Activated T-helper 1 cell treated with anti-CD3 and anti-CD28 coated beads, Interleukin-2, amount 50 U/mL, for 16 hours (primary cell): ENCODE data around the gene RPS27L.
A peak's percentile ranks its signal among the peaks of the same experiment; 100 is the strongest.

ENCODE experiments used
- DNase-seq, 2 donors: peaks; one replicate each; pipeline ENCODE4 v3.0.0-alpha.2; 2020; ENCODE audit warnings: low read depth in 1 of 2, low spot score in 1 of 2

The RPS27L gene

DNA sequence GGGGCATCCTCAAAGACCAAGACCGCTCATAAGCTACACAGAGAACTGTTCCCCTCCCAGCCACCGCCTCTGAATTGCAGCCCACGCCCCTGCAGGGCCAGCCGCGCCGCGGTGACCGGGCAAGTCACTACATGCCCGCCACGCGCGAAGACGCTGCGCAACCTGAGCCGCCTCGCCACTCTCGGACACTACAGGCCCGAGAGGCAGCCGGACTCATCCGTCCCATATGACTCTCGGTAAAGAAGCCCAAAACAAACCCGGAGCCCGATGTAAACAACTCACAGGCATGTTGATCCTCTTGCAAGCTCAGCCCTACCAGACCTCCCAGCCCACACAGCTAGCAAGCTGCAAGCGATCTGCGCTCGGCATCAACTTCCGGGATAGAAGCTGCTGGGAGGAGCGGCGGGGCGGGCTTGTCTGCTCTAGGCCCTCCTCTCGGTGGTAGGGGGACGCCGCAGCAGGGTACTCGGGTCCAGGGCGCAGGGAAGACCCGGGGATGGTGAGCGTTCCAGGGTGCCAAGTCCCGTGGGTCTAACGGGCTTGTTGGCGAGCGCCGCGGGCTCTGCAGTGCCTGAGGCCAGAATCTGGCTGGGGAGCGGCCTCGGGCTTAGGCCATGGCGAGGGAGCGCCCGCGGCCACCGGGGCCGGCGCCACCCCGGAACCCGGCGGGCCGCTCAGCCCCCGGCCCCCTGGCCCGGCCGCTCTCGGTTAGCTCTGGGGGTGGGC lies at the start of gene RPS27L:
RPS27L (minus strand) TSS at position 360 of the 726 bp plus-strand sequence; CDS start at position 288, 72 bp downstream.
- DNase-seq: peak; percentile 77 to 81

DNA sequence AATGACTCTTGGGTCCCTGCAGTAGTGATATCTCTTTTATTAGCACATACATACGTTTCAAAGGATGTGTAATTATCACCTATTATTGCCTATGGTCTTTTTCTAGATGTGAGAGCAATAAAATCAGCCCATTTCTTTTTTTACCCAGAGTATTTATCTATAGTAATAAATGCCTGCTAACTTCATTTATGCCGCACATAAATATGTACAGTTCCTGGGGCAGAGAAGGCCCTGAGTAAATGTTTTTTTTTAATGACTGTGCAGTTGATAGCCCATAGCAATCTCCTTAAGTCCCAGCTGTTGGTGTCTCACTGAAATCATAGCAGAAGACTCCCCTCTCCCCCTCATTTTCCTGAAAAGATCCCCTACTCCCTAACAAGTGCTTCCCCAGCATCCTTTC lies 48.8 kb upstream of the RPS27L start:
- DNase-seq: no peak

DNA sequence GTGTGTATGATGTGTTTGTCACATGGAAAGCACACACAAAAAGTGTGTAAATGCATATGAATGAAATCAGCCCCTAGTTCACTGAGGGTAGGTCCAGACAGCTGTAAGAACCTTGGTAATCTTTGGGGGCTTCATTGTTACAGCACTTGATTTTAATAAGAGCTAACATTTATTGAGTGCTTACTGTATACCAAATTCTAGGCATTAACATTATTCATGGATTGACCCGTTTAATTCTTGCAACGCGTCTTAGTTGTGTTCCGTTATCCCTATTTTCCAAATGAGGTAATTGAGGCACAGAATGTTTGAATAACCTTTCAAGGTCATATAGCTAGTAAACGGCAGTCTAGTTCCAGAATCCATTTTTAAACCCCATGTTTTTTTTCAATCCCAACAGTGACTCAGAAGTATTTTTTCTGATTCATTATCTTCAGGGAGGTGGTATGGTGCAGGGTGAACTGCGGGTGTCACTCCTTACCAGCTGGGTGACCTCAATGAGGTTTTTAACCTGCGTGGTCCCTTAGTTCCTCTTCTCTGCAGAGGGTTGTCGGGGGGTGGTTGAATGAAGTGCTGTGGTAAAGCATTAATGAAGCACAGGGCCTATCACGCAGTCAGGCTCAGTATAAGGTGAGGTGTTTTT lies 46.3 kb upstream of the RPS27L start:
- no peak for DNase-seq

DNA sequence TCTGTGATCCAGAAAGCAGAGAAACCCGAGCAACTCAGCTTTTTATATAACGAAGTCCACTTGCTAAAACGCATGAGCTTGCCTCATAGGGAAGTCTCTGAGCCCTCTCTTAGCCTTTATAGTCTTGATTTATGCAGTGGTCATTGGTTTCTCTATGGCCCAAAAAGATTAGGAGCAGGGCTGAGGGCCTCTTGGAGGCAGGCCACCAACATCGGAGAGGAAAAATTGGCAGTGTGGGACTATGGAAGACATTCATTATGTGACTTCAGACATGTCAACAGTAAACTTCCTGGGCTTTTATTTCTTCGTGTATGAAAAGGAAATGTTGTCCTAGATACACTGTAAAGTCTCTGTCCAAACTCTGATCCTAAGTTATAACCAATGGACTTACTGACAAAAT lies 45.6 kb upstream of the RPS27L start:
- DNase-seq: no peak

DNA sequence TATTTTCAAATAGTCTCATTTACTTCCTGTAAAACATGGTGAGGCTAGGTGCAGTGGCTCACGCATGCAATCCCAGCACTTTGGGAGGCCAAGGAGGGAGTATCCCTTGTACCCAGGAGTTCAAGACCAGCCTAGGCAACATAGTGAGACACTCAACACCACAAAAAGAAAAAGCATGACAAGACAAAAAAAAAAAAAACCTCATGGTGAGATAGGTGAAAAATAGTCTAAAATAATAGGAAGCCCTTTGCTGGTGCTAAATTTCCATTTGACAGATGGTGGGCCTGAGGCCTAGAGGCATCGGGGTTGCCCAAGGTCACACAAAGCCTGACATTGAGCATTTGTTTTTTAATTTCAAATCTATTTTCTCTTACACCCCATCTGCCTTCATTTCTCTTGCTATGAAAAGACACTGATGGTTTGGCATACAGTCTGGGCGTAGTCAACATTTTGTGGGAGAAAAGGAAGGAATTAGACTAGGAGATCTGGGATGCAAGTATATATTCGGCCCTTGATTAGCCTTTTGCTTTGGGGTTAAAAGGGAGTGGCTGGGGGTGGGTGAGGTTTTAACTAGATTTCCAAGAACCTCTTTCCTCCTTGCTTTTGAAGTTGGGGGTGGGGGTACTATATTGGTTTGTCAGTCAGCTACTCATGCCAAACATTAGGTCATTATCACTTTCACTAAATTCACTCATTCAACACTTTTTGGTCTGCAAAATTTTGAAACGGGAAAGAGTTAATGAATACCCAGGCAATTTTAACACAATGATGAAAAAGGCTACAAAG lies 43.4 kb upstream of the RPS27L start:
- no peak for DNase-seq

DNA sequence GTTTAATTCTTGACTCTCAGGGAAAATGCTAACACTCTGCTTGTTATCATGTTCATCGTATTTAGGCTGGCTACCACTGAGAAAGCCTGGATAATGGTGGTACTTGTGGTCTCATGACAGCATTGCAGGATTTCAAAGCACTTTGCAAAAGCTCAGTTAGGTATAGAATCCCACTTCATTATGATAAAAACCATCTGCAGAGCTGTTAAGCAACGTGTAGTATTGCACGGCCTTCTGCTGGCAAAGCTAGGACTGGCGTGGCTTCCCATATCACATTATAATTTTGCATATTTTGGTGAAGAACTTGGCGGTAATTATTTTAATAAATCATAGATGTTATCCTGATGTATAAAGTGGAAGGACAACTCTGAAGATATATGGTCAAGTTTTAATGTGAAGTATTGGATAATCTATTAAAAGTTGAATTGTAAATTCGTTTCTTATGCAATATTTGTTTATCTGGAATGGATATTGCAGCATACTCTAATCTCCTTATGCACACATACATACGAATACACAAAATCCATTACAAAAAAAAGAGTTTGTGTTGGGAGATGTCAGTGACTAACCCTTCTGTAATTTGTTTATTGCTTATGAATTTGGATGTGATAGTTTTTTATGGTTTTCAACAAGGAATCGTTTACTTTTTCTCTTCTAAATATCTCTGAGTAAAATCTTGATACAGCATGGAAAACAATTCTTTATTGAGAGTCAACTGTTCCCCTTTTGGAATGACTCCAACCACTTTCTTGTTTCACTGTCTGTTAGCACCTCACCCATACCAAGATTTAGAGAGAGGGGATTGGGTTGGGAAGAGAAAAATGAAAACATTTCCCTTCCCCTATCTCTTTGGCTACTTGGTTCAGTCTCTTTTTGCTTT lies 41.3 kb upstream of the RPS27L start:
- DNase-seq: no peak

DNA sequence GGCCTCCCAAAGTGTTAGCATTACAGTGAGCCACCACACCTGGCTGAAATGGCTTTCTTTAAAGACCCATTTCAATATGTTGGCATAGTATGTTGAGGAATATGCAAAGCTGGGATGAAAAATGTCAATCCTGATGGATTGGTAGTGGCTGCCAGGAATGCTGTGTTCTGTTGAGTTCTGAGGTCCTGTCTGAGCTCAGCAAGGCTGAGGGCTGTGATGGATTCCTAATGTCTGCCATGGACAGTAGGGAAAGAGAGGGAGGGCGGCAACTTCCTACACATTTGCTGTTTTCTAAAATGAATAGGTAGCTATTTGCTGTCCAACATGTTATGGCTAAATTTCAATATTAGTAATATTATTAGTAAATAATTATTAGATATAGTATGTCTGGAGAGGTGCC lies 40.3 kb upstream of the RPS27L start:
- DNase-seq: no peak

DNA sequence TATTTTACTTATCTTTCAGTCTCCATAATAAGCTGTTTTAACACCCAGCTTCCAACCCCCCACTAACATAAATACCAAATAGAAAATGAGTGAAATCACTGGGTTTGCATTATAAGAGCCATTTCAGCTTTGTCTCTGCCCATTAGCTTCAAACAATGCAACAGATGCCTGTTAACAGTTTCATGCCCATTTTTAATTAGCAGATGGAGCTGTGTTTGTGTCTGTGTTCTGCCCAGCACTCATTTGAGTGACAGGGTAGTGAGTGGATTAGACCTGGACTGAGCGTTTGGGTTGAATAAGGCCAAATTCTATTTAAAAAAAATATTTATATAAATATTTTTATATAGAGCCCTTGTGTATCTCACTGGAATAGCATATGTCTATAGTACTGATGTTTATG lies 39.6 kb upstream of the RPS27L start:
- no peak for DNase-seq

DNA sequence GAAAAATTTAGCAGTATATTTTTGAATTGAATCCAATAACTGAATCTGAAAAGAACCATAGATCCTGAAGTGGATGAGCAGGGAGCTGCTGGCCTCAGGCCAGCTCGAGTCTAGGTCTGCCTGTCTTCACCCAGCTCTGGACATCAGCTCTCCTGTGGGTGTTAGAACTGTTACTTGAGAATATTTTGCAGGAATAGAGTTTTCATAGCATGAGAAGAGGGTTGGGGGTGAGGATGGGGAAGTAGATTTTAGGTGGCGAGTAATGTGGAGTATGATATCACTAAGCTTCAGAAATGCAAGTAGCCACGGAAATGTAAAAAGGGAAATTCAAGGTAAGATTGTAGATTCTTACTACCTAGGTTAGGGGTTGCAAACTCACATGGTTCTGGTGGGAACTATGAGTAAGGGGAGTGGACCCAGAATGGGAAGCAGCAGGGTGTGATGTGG lies 38.3 kb upstream of the RPS27L start:
- no peak for DNase-seq

DNA sequence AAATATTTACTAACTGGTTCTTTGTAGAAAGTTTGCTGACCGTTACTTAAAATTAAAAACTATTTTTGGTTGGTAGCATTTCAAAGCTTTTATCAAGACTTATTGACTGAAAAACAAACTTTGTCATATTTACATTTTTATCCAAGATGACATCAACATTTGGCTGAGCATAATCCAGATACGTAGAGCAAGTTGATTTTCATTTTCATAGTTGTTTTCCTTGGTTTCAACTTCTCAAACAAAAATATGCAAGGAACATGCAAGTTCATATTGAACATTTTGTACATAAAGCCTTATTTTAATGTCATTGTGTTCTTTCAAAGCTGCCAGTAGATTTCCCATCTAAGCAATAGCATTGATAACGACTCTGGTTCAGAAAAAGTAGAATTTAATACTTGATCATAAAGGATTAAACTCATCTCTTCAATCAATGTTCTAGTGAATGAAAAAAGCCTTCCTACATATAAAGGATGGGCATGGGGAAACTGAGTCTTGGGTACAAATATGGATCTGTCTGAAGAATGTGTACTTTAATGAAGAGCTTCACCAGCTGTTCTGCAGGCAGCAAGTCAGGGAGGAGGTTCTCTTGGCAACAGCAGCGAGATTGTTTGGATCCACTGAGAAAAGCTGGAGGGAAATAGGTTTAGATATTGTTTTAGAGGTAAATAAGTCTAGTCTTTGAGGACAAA lies 37.7 kb upstream of the RPS27L start:
- no peak for DNase-seq

DNA sequence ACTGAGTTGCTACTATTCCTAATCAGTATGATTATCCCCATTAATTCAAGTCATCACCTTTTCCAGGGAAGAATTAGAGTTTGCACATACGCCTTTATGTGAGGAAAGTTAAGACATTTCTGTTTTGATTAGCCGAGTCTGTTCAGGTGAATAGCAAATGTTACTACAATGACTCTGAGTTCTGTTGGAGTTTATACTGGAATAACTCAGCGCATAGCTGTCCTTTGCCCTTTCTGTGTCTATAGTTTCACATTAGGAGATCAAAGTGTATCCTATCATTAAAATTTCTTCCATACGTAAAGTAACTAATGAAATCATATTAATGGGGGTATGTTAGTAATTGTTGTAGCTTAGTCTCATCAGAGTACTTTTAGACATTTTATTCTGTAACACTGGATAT lies 37.0 kb upstream of the RPS27L start:
- DNase-seq: no peak

DNA sequence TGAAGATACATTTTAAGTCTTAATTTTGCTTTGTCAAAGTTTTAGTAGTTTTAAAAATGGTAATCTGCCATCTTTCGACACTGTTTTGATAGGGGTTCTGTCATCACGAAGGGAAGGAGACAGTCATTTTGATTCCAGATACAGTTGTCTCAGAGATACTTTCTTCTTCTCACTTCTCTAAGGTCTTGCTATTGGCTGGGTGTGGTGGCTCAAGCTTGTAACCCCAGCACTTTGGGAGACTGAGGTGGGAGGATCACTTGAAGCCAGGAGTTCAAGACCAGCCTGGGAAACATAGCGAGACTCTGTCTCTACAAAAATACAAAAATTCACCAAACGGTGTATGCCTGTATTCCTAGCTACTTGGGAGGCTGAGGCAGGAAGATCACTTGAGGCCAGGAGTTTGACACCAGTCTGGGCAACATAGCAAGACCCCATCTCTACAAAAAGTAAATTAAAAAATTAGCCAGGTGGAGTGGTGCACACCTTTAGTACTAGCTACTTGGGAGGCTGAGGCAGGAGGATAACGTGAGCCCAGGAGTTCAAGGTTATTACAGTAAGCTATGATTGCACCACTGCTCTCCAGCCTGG lies 35.4 kb upstream of the RPS27L start:
- no peak for DNase-seq

DNA sequence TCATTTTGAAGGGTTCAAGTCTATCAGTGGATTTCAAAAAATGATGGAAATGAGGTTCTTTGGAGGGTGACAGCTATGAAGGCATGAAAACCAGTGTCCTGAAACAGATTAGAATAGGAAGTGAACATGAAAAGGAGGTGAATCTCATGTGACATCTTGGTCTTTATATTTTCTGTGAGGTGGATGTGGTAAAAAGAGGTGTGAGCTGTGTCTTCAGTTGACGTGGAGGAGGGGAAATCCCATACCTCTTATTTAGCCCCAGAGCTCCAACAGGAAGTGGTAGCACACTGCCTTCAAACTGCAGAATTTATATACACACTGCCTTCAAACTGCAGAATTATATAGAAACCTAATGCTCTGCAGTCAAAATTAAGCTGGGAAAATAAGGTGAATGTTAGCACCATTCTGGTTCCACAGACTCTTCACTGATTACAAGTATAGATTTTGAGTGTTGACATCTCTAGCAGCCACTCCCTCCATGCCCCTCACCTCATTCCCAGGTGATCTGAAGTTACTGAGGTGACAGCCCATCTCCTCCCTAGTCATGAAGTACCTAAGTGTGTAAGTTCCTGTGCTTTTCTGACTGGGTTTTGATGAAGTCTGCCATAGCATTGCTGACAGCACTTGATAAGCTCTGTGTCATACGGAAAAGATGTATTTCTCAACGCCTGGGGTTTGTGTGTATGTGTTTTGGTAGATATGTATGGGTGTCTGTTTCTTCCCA lies 34.8 kb upstream of the RPS27L start:
- DNase-seq: peak in 1 of 2 donors; percentile 38

DNA sequence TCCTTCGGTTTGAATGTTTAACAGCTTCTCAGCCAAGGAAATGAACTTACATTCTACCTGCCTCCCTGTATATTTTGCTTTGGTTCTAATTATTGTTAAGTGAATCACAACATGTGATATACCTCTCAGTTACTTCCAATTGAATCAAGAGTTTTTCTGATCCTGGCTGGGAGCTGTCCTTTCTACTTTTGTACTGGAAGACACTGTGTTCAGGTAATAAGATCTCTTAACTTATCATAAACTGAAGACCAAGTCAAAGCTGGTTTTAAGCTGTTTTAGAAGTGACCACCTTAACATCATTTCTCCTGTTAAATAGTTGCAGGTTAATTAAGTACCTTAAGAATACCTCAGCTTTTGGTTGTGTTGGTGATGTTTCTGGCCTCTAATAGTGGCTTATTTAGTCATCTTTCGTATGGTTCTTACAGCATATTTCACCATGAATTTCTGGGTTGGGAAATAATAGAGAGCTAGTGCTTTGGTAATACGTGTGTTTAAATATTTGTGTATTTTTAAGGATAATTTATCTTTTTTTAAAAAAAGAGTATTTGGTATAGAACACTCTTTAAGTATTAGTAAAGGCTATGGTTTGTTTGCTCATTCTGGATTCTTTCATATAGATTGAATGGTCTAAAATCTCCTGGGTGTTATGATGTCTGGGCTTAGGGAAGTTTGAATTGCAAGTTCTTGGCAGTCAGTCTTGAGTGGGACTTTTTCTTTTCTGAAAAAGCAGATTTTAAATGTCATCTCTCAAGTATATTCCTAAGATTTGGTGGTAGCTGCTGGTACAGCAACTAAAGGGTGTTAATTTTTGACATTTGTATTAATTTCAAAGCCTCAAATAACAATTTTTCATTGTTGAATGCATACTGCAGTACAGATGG lies 33.7 kb upstream of the RPS27L start:
- DNase-seq: no peak

DNA sequence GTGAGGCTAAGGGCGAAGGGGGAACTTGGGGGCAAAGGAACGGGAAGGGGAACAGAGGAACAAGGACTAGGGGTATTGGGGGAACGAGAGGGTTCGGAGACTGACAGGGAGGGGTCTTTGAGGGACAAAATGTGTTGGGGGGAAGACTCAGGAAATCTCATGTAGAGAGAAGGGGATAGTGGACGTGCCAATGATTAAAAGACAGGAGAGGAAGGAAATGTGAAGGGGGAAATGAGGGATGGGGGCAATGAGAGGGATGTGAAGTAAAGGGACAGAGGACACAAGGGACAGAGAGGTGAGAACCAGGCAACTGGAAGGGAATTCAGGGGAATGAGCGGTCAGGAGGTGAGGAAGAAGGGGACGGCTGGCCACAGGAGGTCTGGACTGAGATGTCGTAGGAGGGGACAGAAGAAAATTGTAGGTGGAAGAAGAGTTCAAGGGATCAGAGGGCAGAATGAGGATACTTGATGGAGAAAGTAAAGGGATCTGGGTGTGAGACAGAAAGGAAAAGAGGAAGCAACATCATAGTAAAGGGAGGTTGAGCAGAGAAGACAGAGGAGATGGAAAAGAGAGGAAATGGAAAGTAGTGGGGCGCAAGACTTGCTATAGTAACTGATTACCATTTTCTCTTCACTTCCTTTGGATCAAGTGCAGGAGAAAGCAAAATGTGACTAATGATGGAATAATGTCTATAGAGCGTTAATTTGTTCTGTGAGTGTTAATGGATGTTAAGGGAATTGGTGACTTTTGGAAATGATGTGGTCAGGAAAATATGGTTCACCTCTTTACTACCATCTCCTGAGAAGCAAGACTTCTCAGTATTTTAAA lies 32.9 kb upstream of the RPS27L start:
- no peak for DNase-seq

DNA sequence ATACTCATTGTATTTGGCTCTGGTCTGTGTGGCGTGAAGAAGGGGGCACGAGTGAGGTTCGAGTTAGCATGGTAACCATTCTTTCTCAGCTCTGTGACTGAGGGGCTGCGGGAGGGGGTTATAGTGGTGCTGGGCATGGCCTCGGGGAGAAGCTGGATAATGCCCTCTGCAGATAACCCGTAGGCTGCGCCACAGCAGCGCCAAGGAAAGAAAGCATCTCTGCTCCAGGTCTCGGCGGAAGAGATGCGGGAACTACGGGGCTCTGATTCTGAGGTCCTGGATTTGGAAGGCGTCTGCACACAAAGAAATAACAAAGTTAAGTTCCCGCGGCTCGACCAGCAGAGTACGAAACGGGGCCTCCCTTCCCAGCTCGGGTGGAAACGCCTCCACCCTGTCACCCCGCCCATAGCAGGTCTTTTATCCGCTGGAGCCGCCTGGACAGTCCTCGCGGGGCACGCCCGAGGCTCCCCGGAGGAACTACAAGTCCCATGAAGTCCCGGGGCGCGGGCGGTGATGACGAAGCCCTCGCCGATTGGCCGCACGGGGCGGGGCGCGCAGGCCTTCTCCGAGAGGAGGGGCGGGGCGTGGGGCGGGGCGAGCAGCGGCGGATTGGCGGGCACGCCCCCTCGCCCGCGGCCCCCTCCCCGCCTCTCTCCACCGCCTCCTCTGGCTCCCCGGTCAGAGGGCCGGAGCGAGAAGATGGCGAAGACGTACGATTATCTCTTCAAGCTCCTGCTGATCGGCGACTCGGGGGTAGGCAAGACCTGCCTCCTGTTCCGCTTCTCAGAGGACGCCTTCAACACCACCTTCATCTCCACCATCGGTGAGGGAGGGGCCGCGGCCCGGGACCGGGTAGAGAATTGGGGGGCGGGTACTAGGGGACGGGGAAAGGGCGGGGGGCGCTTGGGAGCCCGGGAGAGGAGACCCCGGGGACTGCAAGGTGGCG lies 31.9 kb upstream of the RPS27L start, which contains the start of gene RAB8B:
RAB8B (plus strand) TSS at position 681 of the 946 bp plus-strand sequence; CDS start at position 700, 19 bp downstream.
- DNase-seq: peak; percentile 97 to 98
